ENCODE measurements around the gene PAH. TPM values are rescaled to one million over a fixed set of nuclear protein-coding genes. Genes with fewer than 3 reads are reported as not detected.

PAH gene
- total RNA-seq, 1 donor from 2014 or later, result not detected

GRCh38 chr12:102806110-102806509 lies 110.9 kb downstream of the PAH start:
- Histone ChIP-seq H3K27ac (no peak overlapping the region), H3K4me1 (no peaks in the 10 kb centered on the region), H3K4me3 (no peak overlapping the region), H3K9me3 (no peaks in the 10 kb centered on the region), H3K36me3 (no peaks in the 10 kb centered on the region), H3K27me3 (peaks cover 5% of the 10 kb centered on the region)
- ATAC-seq (no peak), DNase-seq (no peak)
- intact Hi-C loops (cut with DNase I), result no loop called here
- TF ChIP-seq CTCF (IDR thresholded peaks at IDR 0.05), result no peak

- DNase-seq (no peak), ATAC-seq (no peak)
- no peaks in the 10 kb centered on the region for H3K36me3 ChIP-seq
- TF ChIP-seq CTCF (IDR thresholded peaks at IDR 0.05), result no peak
- intact Hi-C loops (cut with DNase I), result no loop called here
- H3K27ac ChIP-seq, result no peak overlapping the region
- H3K9me3 ChIP-seq, result no peaks in the 10 kb centered on the region
- no peaks in the 10 kb centered on the region for H3K27me3 ChIP-seq
- H3K4me3 ChIP-seq, result no peak overlapping the region
- H3K4me1 ChIP-seq, result no peaks in the 10 kb centered on the region
These were observed 116.5 kb downstream of the PAH start for GRCh38 chr12:102800565-102800964.

- intact Hi-C loops (cut with DNase I), result no loop called here
- no peak for ATAC-seq
These were observed 117.8 kb downstream of the PAH start for GRCh38 chr12:102799229-102799628.

GRCh38 chr12:102797528-102797927 lies 119.5 kb downstream of the PAH start:
- H3K27ac ChIP-seq, result no peak overlapping the region
- H3K9me3 ChIP-seq, result no peaks in the 10 kb centered on the region
- no peaks in the 10 kb centered on the region for H3K4me1 ChIP-seq
- H3K27me3 ChIP-seq, result no peaks in the 10 kb centered on the region
- intact Hi-C loops (cut with DNase I), result no loop called here
- no peak for DNase-seq
- ATAC-seq, result no peak
- TF ChIP-seq CTCF (IDR thresholded peaks at IDR 0.05), result no peak
- H3K4me3 ChIP-seq, result no peak overlapping the region
- H3K36me3 ChIP-seq, result no peaks in the 10 kb centered on the region

More at GRCh38 chr12:102799229-102799628, 117.8 kb downstream of the PAH start:
- no peaks in the 10 kb centered on the region for H3K27me3 ChIP-seq
- H3K36me3 ChIP-seq, result no peaks in the 10 kb centered on the region
- H3K4me3 ChIP-seq, result no peak overlapping the region
- H3K4me1 ChIP-seq, result no peaks in the 10 kb centered on the region
- no peak for TF ChIP-seq CTCF (IDR thresholded peaks at IDR 0.05)
- H3K9me3 ChIP-seq, result no peaks in the 10 kb centered on the region
- no peak for DNase-seq
- no peak overlapping the region for H3K27ac ChIP-seq

DNA sequence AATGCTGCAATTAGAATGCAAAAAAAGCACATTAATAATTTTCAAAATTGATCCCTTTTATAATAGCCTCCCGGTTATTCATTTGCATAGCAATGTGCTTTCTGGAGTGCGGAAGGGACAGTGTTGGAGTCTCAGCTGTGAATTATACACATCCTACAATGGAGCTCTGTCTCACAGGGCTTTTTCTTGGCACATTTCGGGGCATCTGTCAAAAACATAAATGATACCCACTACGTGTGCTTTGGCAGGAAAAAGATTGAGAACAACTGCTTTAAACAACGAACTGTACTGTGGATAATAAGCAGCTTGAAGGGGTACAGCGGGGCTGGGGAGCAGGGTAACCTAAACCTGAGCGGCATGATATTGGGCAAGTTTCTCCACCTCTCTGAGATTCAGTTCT lies 123.1 kb downstream of the PAH start:
- no peaks in the 10 kb centered on the region for H3K4me1 ChIP-seq
- H3K27me3 ChIP-seq, result no peaks in the 10 kb centered on the region
- ATAC-seq (no peak), DNase-seq (no peak)
- H3K9me3 ChIP-seq, result no peaks in the 10 kb centered on the region
- H3K4me3 ChIP-seq, result no peak overlapping the region
- TF ChIP-seq CTCF (IDR thresholded peaks at IDR 0.05), result no peak
- no peak overlapping the region for H3K27ac ChIP-seq
- intact Hi-C loops (cut with DNase I), result no loop called here
- no peaks in the 10 kb centered on the region for H3K36me3 ChIP-seq

Other genes with a start within 250 kb of the PAH start
- not detected for gene ASCL1, start 40.4 kb upstream of the PAH start, total RNA-seq

Data from upper lobe of right lung (tissue), 1 donor.